IMR-90 (cell line): ENCODE results near the gene ADCK2. TPM values are rescaled to one million over a fixed set of nuclear protein-coding genes. Genes with fewer than 3 reads are reported as not detected.

Experiments used
- ATAC-seq: fragments of 200-7000 bp; cut with Tn5 transposase; 2 replicates; pipeline ENCODE4 v1.9.1; 2020; ENCODE audit warnings: low read depth, mild to moderate bottlenecking, moderate library complexity
- BruUV-seq: library from RNA; stranded (reverse); fragments of 400-500 nt; replicated peaks from 2 replicates; lab custom pipeline; 2021; lab: Mats Ljungman, UMichigan
- CTCF ChIA-PET: fragments of 300-600 bp; formaldehyde crosslinking; extraction: SDS; loops from one replicate; lab custom pipeline; 2021; ENCODE audit warnings: antibody characterized with exemption; lab: Yijun Ruan, JAX
- POLR2A ChIA-PET: fragments of 300-600 bp; sonication (Branson Sonifier 250); formaldehyde crosslinking; loops from one replicate; lab custom pipeline; 2022; ENCODE audit warnings: antibody characterized with exemption; ENCODE audit not compliant: unreplicated experiment; lab: Charles Lee
- DNase-seq: peaks from one replicate; pipeline ENCODE4 v3.0.0; 2013
- H2AFZ ChIP-seq: replicated peaks from 2 replicates; pipeline ENCODE3; 2013; ENCODE audit warnings: low read length, mild to moderate bottlenecking; ENCODE audit not compliant: poor library complexity
- H2AK5ac ChIP-seq: 2 replicates; pipeline ENCODE4 v1.6.1; 2013; ENCODE audit warnings: low read depth, low read length, inconsistent platforms
- H2AK9ac ChIP-seq: replicated peaks from 2 replicates; pipeline ENCODE3; 2013; ENCODE audit warnings: mild to moderate bottlenecking, low read depth, low read length, moderate library complexity; ENCODE audit not compliant: poor library complexity
- H2BK120ac ChIP-seq: 2 replicates; pipeline ENCODE4 v1.6.1; 2013; ENCODE audit warnings: low read depth, low read length, inconsistent platforms
- H2BK15ac ChIP-seq: 3 replicates; pipeline ENCODE4 v1.6.1; 2013; ENCODE audit warnings: low read depth, low read length, inconsistent platforms
- H2BK20ac ChIP-seq: 2 replicates; pipeline ENCODE4 v1.6.1; 2013; ENCODE audit warnings: low read depth, mild to moderate bottlenecking, inconsistent platforms, low read length, moderate library complexity
- H2BK5ac ChIP-seq: 2 replicates; pipeline ENCODE4 v1.6.1; 2013; ENCODE audit warnings: mild to moderate bottlenecking, low read depth, low read length, inconsistent platforms; ENCODE audit not compliant: poor library complexity, severe bottlenecking
- H3K14ac ChIP-seq: replicated peaks from 2 replicates; pipeline ENCODE4 v1.6.1; 2013; ENCODE audit warnings: low read depth, low read length, inconsistent platforms
- H3K18ac ChIP-seq: 2 replicates; pipeline ENCODE4 v1.6.1; 2013; ENCODE audit warnings: low read depth, low read length, control low read depth
- H3K23ac ChIP-seq: 2 replicates; pipeline ENCODE4 v1.6.1; 2013; ENCODE audit warnings: low read depth, low read length, inconsistent platforms
- H3K27ac ChIP-seq: 2 replicates; pipeline ENCODE4 v1.5.1; 2013; ENCODE audit warnings: mild to moderate bottlenecking, control low read depth, low read length; ENCODE audit not compliant: insufficient read depth
- H3K27me3 ChIP-seq: 2 replicates; pipeline ENCODE4 v1.6.1; 2013; ENCODE audit warnings: low read length; ENCODE audit not compliant: control insufficient read depth, insufficient read depth
- H3K36me3 ChIP-seq: 2 replicates; pipeline ENCODE4 v1.6.1; 2013; ENCODE audit warnings: low read length, mixed read lengths; ENCODE audit not compliant: control insufficient read depth, insufficient read depth
- H3K4ac ChIP-seq: 2 replicates; pipeline ENCODE4 v1.6.1; 2013; ENCODE audit warnings: low read depth, low read length, inconsistent platforms
- H3K4me1 ChIP-seq: 2 replicates; pipeline ENCODE4 v1.6.1; 2013; ENCODE audit warnings: low read length, mixed read lengths; ENCODE audit not compliant: control insufficient read depth, insufficient read depth
- H3K4me2 ChIP-seq: 2 replicates; pipeline ENCODE4 v1.6.1; 2013; ENCODE audit warnings: low read depth, mild to moderate bottlenecking, control low read depth, low read length, moderate library complexity
- H3K4me3 ChIP-seq: 2 replicates; pipeline ENCODE4 v1.5.1; 2013; ENCODE audit warnings: low read depth, mild to moderate bottlenecking, control low read depth, low read length, moderate library complexity; ENCODE audit not compliant: insufficient read depth
- H3K56ac ChIP-seq: 2 replicates; pipeline ENCODE4 v1.6.1; 2013; ENCODE audit warnings: low read length, inconsistent platforms; ENCODE audit not compliant: insufficient read depth; ENCODE audit errors: extremely low read depth
- H3K79me1 ChIP-seq, 2 experiments: 2 replicates each; pipeline ENCODE4 v1.6.1; 2013; ENCODE audit warnings: low read length in 2 of 2, inconsistent platforms in 1 of 2, low read depth in 1 of 2
- H3K9ac ChIP-seq: 2 replicates; pipeline ENCODE4 v1.6.1; 2013; ENCODE audit warnings: low read depth, low read length, control low read depth
- H3K9me1 ChIP-seq: 2 replicates; pipeline ENCODE4 v1.6.1; 2013; ENCODE audit warnings: low read length, inconsistent platforms; ENCODE audit not compliant: insufficient read depth
- H3K9me3 ChIP-seq: 2 replicates; pipeline ENCODE4 v1.6.1; 2013; ENCODE audit warnings: low read length; ENCODE audit not compliant: control insufficient read depth, insufficient read depth
- H4K20me1 ChIP-seq: 2 replicates; pipeline ENCODE4 v1.6.1; 2013; ENCODE audit warnings: low read length, inconsistent platforms; ENCODE audit not compliant: insufficient read depth
- H4K5ac ChIP-seq: 2 replicates; pipeline ENCODE4 v1.6.1; 2013; ENCODE audit warnings: mild to moderate bottlenecking, low read depth, low read length, control low read depth
- H4K8ac ChIP-seq, 2 experiments: 2 replicates each; pipeline ENCODE4 v1.6.1; 2013; ENCODE audit warnings: low read depth in 2 of 2, low read length in 2 of 2, control low read depth in 1 of 2, inconsistent platforms in 1 of 2
- H4K91ac ChIP-seq: 2 replicates; pipeline ENCODE4 v1.6.1; 2013; ENCODE audit warnings: low read depth, low read length, inconsistent platforms; ENCODE audit not compliant: insufficient read depth
- BHLHE40 ChIP-seq: fragments of 150-350 bp; IDR thresholded peaks from 2 replicates; pipeline ENCODE4 v1.6.1; 2016; ENCODE audit warnings: mild to moderate bottlenecking, low read depth, low read length
- CEBPB ChIP-seq: IDR thresholded peaks from 2 replicates; pipeline ENCODE4 v1.6.1; 2012; ENCODE audit warnings: low read depth, low read length, improper control_type of control experiment
- CHD1 ChIP-seq: IDR thresholded peaks from 2 replicates; pipeline ENCODE4 v1.6.1; 2012; ENCODE audit warnings: low read depth, low read length, improper control_type of control experiment
- ELK1 ChIP-seq: fragments of 150-350 bp; IDR thresholded peaks from 2 replicates; pipeline ENCODE4 v1.6.1; 2016; ENCODE audit warnings: low read depth, mild to moderate bottlenecking, low read length, moderate library complexity, borderline replicate concordance
- FOS ChIP-seq: fragments of 150-350 bp; IDR thresholded peaks from 2 replicates; pipeline ENCODE4 v1.6.1; 2016; ENCODE audit warnings: low read depth, low read length
- MAFK ChIP-seq: IDR thresholded peaks from 2 replicates; pipeline ENCODE4 v1.6.1; 2012; ENCODE audit warnings: low read depth, low read length, improper control_type of control experiment
- MAZ ChIP-seq: IDR thresholded peaks from 2 replicates; pipeline ENCODE4 v1.6.1; 2012; ENCODE audit warnings: low read depth, mild to moderate bottlenecking, low read length, improper control_type of control experiment, moderate library complexity, borderline replicate concordance
- MXI1 ChIP-seq: IDR thresholded peaks from 2 replicates; pipeline ENCODE4 v1.6.1; 2012; ENCODE audit warnings: low read depth, mild to moderate bottlenecking, low read length, moderate library complexity, borderline replicate concordance
- NFE2L2 ChIP-seq: fragments of 150-350 bp; IDR thresholded peaks from 2 replicates; pipeline ENCODE4 v1.6.1; 2016; ENCODE audit warnings: low read depth, mild to moderate bottlenecking, low read length
- POLR2A ChIP-seq: IDR thresholded peaks from 2 replicates; pipeline ENCODE4 v1.6.1; 2012; ENCODE audit warnings: mild to moderate bottlenecking, low read depth, low read length
- RAD21 ChIP-seq: IDR thresholded peaks from 2 replicates; pipeline ENCODE4 v1.6.1; 2012; ENCODE audit warnings: low read length, improper control_type of control experiment
- RCOR1 ChIP-seq: IDR thresholded peaks from 2 replicates; pipeline ENCODE4 v1.6.1; 2012; ENCODE audit warnings: mild to moderate bottlenecking, low read length, improper control_type of control experiment; ENCODE audit not compliant: insufficient replicate concordance
- RFX5 ChIP-seq: IDR thresholded peaks from 2 replicates; pipeline ENCODE4 v1.8.0; 2012; ENCODE audit warnings: low read depth, mild to moderate bottlenecking, low read length, moderate library complexity
- SMC3 ChIP-seq: fragments of 150-350 bp; IDR thresholded peaks from 2 replicates; pipeline ENCODE4 v1.6.1; 2016; ENCODE audit warnings: low read depth, mild to moderate bottlenecking, antibody characterized with exemption, low read length, moderate library complexity
- USF2 ChIP-seq: fragments of 150-350 bp; IDR thresholded peaks from 2 replicates; pipeline ENCODE4 v1.6.1; 2017; ENCODE audit warnings: mild to moderate bottlenecking, antibody characterized with exemption, low read length, low read depth
- WGBS, 2 experiments: methylation state at CpG; one replicate each; pipeline versions ENCODE4 v1.1.5 to v1.1.7; 2013; ENCODE audit warnings: missing lambda C conversion rate in 2 of 2; ENCODE audit not compliant: insufficient read length in 1 of 2; ENCODE audit errors: extremely low coverage in 2 of 2; 5-methylcytosine and 5-hydroxymethylcytosine counted together
- dilution Hi-C: fragments of 300-500 bp; cut with HindIII; formaldehyde crosslinking; loops from one replicate; pipeline ENCODE4 v1.14.3; 2018; ENCODE audit warnings: low sequenced_read_pairs; ENCODE audit not compliant: unreplicated experiment
- in situ Hi-C: fragments of 300-500 bp; cut with MboI; formaldehyde crosslinking; loops from 3 replicates; pipeline ENCODE4 v1.14.3; 2019; ENCODE audit warnings: low sequenced_read_pairs, inconsistent platforms, mixed read lengths
- intact Hi-C: fragments of 100-400 bp; cut with micrococcal nuclease; formaldehyde crosslinking; loops from 2 replicates; pipeline ENCODE4 v1.10.0; 2022
- polyA plus RNA-seq, 3 experiments: library from polyadenylated mRNA; depleted of rRNA; stranded (reverse); fragments of >200 nt; gene quantifications; 2 replicates each; pipeline ENCODE4 v1.2.3, GENCODE V29; 2012; ENCODE audit warnings: low replicate concordance in 1 of 3
- total RNA-seq: library from RNA; depleted of rRNA; stranded (reverse); fragments of >200 nt; gene quantifications from 2 replicates; pipeline ENCODE4 v1.2.3, GENCODE V29; 2012
- TF ChIP-seq, protein P1 (sequence below): conservative IDR thresholded peaks from 2 replicates; pipeline ENCODE4 v1.5.1; 2012; ENCODE audit warnings: mild to moderate bottlenecking, low read depth, low read length, improper control_type of control experiment

ADCK2 gene
- total and polyA plus RNA-seq, 2 of the 4 experiments (the other 2 are of a cell fraction): 7.1 to 10.0 TPM

- no peak overlapping the region for H2BK20ac ChIP-seq
- DNase-seq (no peak), ATAC-seq (no peak)
- H3K4me2 ChIP-seq: no peak overlapping the region
- H2BK5ac ChIP-seq: no peak overlapping the region
- H3K36me3 ChIP-seq: no peaks in the 10 kb centered on the region
- H3K18ac ChIP-seq: no peak overlapping the region
- no peak overlapping the region for H2BK120ac ChIP-seq
- in situ Hi-C loops: no loop called here
- dilution Hi-C loops: no loop called here
- WGBS, 2 experiments: no CpG with 5 or more reads among the region's 1 CpG
- no peak overlapping the region for H3K56ac ChIP-seq
- ChIA-PET POLR2A (no interaction called here), CTCF (no interaction called here)
- no peak overlapping the region for H3K4me3 ChIP-seq
- no peak overlapping the region for H3K27ac ChIP-seq
- H3K79me1 ChIP-seq: no peaks in the 10 kb centered on the region
- no peak overlapping the region for H3K9ac ChIP-seq
- no peak overlapping the region for H2BK15ac ChIP-seq
- no peak overlapping the region for H4K91ac ChIP-seq
- BruUV-seq: no TSS peak
- no peaks in the 10 kb centered on the region for H3K9me3 ChIP-seq
- no peak overlapping the region for H2AK9ac ChIP-seq
- H4K20me1 ChIP-seq: no peaks in the 10 kb centered on the region
- H4K5ac ChIP-seq: no peak overlapping the region
- no peak overlapping the region for H3K4ac ChIP-seq
- H3K23ac ChIP-seq: no peak overlapping the region
- H3K14ac ChIP-seq: no peak overlapping the region
- peaks cover 8% of the 10 kb centered on the region; the same call in 1 of the 2 replicates for H3K27me3 ChIP-seq
- no peak overlapping the region for H2AK5ac ChIP-seq
- no peaks in the 10 kb centered on the region for H3K4me1 ChIP-seq
- no peak for TF ChIP-seq BHLHE40
- TF ChIP-seq POLR2A: no peak
- TF ChIP-seq RCOR1: no peak
- TF ChIP-seq, protein P1, sequence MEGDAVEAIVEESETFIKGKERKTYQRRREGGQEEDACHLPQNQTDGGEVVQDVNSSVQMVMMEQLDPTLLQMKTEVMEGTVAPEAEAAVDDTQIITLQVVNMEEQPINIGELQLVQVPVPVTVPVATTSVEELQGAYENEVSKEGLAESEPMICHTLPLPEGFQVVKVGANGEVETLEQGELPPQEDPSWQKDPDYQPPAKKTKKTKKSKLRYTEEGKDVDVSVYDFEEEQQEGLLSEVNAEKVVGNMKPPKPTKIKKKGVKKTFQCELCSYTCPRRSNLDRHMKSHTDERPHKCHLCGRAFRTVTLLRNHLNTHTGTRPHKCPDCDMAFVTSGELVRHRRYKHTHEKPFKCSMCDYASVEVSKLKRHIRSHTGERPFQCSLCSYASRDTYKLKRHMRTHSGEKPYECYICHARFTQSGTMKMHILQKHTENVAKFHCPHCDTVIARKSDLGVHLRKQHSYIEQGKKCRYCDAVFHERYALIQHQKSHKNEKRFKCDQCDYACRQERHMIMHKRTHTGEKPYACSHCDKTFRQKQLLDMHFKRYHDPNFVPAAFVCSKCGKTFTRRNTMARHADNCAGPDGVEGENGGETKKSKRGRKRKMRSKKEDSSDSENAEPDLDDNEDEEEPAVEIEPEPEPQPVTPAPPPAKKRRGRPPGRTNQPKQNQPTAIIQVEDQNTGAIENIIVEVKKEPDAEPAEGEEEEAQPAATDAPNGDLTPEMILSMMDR: no peak
- TF ChIP-seq RAD21: no peak
- no peak for TF ChIP-seq RFX5
- no peak for TF ChIP-seq SMC3
- no peak for TF ChIP-seq ELK1
- no peak for TF ChIP-seq MAZ
- TF ChIP-seq CEBPB: no peak
- TF ChIP-seq FOS: no peak
- no peak for TF ChIP-seq MXI1
- no peak for TF ChIP-seq MAFK
- TF ChIP-seq NFE2L2: no peak
- TF ChIP-seq CHD1: no peak
- TF ChIP-seq USF2: no peak
- no peaks in the 10 kb centered on the region for H3K9me1 ChIP-seq
- H2AFZ ChIP-seq: no peak overlapping the region
- no peak overlapping the region for H4K8ac ChIP-seq
- intact Hi-C loops: no loop called here
Observed at GRCh38 chr7:140667476-140667875, 5.3 kb upstream of the ADCK2 start.
